Measurements from ENCODE around the gene TRIML1. TPM values are rescaled to one million over a fixed set of nuclear protein-coding genes. Genes with fewer than 3 reads are reported as not detected.

Gene TRIML1, protein sequence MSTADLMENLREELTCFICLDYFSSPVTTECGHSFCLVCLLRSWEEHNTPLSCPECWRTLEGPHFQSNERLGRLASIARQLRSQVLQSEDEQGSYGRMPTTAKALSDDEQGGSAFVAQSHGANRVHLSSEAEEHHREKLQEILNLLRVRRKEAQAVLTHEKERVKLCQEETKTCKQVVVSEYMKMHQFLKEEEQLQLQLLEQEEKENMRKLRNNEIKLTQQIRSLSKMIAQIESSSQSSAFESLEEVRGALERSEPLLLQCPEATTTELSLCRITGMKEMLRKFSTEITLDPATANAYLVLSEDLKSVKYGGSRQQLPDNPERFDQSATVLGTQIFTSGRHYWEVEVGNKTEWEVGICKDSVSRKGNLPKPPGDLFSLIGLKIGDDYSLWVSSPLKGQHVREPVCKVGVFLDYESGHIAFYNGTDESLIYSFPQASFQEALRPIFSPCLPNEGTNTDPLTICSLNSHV
- polyA plus RNA-seq (2012; ENCODE audit: missing spikeins) = not detected

GRCh38 chr4:188139141-188139540 is at the start of gene TRIML1:
Gene TRIML1, plus strand, starts transcription at chr4:188139441. Its CDS starts 118 bp downstream, at chr4:188139559.
- TF ChIP-seq TAF1 (IDR thresholded peaks at IDR 0.05; ENCODE audit: borderline replicate concordance, low read depth, low read length) = no peak
- TF ChIP-seq POLR2AphosphoS5 (IDR thresholded peaks at IDR 0.05; ENCODE audit: low read depth, low read length) = no peak
- no peak for TF ChIP-seq POLR2A (IDR thresholded peaks at IDR 0.05; ENCODE audit: low read depth, low read length)
- DNase-seq (ENCODE audit: insufficient read length) (no peak), FAIRE-seq (no peak)

DNA sequence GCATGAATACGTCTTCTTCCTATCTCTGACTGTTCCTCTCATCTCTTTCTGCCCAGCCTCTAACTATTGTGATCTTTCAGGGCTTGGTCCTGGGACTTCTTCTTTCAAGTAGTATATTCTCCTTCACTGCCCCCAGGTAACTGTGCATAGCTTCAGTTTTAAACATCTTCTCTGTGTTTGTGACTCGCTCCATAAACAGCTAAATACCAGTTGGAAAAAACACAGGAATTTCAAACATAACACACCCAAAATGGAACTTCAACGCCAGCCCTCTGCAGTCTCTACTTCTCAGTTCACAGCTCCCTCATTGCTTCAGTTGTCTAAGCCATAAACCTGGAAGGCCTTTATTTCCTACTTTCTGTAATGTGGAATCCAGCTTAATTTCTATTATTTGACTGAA is 46.4 kb upstream of the TRIML1 start:
- FAIRE-seq = no peak
- no peak for TF ChIP-seq TAF1 (IDR thresholded peaks at IDR 0.05; ENCODE audit: borderline replicate concordance, low read depth, low read length)
- TF ChIP-seq POLR2A (IDR thresholded peaks at IDR 0.05; ENCODE audit: low read depth, low read length) = no peak
- TF ChIP-seq POLR2AphosphoS5 (IDR thresholded peaks at IDR 0.05; ENCODE audit: low read depth, low read length) = no peak
- no peak for DNase-seq (ENCODE audit: insufficient read length)

DNA sequence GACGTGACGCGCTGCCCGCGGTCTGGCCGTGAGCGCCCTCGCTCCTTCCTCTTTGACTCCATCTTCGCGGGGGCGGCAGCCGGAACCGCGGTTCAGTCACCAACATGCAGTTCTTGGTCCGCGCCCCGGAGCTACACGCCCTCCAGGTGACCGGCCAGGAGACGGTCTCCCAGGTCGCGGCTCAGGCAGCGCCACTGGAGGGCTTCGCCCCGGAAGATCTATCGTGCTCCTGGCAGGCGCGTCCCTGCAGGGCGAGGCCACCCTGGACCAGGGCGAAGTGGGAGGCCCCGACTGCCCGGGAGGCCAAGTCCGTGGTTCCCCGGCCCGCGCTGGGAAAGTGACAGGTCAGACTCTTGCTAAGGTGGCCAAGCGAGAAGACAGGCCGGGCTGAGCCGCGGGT is 32.8 kb upstream of the TRIML1 start:
- TF ChIP-seq POLR2A (IDR thresholded peaks at IDR 0.05; ENCODE audit: low read depth, low read length) (no peak), POLR2AphosphoS5 (IDR thresholded peaks at IDR 0.05; ENCODE audit: low read depth, low read length) (no peak), TAF1 (IDR thresholded peaks at IDR 0.05; ENCODE audit: borderline replicate concordance, low read depth, low read length) (no peak)
- FAIRE-seq = no peak
- DNase-seq (ENCODE audit: insufficient read length) = no peak

GRCh38 chr4:188107931-188108843 is 31.1 kb upstream of the TRIML1 start:
- FAIRE-seq (no peak), DNase-seq (ENCODE audit: insufficient read length) (no peak)
- no peak for TF ChIP-seq TAF1 (IDR thresholded peaks at IDR 0.05; ENCODE audit: borderline replicate concordance, low read depth, low read length)
- TF ChIP-seq POLR2AphosphoS5 (IDR thresholded peaks at IDR 0.05; ENCODE audit: low read depth, low read length) = no peak
- no peak for TF ChIP-seq POLR2A (IDR thresholded peaks at IDR 0.05; ENCODE audit: low read depth, low read length)

GRCh38 chr4:188109157-188109755 is 30.0 kb upstream of the TRIML1 start, which contains the start of gene TRIML2:
Gene TRIML2, minus strand, starts transcription at chr4:188109603. Its CDS starts 4,235 bp downstream, at chr4:188105368.
- FAIRE-seq = no peak
- no peak for DNase-seq (ENCODE audit: insufficient read length)
- TF ChIP-seq POLR2A (IDR thresholded peaks at IDR 0.05; ENCODE audit: low read depth, low read length) (no peak), TAF1 (IDR thresholded peaks at IDR 0.05; ENCODE audit: borderline replicate concordance, low read depth, low read length) (no peak), POLR2AphosphoS5 (IDR thresholded peaks at IDR 0.05; ENCODE audit: low read depth, low read length) (no peak)

DNA sequence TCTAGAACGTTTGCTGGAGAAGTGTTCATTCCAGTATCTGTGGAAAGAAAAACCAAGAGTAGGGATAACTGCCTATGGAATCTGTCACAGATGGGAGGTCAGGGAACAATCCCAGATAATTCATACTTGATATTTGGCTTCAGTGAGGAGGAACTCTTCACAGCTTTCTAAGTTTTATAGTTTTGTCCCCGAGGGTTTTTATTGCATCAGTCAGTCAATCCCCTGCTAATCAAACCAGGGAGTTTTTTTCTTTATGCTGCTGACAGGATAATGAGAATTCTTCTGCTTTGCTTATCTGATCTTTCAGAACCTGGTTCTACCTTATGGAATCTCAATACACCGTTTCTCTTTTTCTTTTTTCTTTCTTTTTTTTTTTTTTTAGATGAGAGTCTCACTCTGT is 29.2 kb upstream of the TRIML1 start:
- no peak for TF ChIP-seq POLR2A (IDR thresholded peaks at IDR 0.05; ENCODE audit: low read depth, low read length)
- TF ChIP-seq TAF1 (IDR thresholded peaks at IDR 0.05; ENCODE audit: borderline replicate concordance, low read depth, low read length) = no peak
- no peak for TF ChIP-seq POLR2AphosphoS5 (IDR thresholded peaks at IDR 0.05; ENCODE audit: low read depth, low read length)
- DNase-seq (ENCODE audit: insufficient read length) (no peak), FAIRE-seq (no peak)

DNA sequence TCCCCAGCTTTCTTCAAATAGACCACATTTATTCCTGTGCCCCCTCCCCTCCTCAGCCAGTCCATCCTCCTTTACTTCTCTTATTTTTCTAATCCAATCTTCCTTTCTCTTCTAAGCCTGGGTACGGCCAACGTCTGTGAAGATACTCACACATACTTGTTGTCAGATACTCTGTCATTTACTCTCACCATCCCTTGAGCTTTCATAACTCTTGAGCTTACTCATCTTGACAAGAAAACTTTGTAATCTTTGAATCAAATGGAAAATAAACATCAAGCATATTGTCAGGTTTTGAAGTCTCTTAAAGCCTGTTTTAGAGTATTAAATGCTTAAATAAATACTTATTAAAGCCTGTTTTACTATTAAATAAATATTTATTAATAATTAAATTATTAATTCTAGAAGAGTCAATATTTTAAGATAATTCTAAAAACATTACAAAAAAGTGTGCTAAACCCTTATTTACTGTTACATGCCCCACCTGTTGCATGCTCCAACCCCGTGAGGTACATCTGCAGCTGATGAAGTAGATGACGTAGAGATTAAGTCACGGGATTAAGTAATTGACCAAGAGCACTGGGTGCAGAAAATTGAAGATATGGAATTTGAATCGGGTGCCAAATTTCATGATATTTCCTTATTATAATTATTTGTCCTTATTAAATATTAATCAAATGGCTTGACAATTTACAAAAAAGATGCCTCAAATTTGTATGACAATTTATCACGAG is 28.3 kb upstream of the TRIML1 start:
- no peak for DNase-seq (ENCODE audit: insufficient read length)
- FAIRE-seq = no peak
- TF ChIP-seq POLR2AphosphoS5 (IDR thresholded peaks at IDR 0.05; ENCODE audit: low read depth, low read length) = no peak
- TF ChIP-seq POLR2A (IDR thresholded peaks at IDR 0.05; ENCODE audit: low read depth, low read length) = no peak
- no peak for TF ChIP-seq TAF1 (IDR thresholded peaks at IDR 0.05; ENCODE audit: borderline replicate concordance, low read depth, low read length)

DNA sequence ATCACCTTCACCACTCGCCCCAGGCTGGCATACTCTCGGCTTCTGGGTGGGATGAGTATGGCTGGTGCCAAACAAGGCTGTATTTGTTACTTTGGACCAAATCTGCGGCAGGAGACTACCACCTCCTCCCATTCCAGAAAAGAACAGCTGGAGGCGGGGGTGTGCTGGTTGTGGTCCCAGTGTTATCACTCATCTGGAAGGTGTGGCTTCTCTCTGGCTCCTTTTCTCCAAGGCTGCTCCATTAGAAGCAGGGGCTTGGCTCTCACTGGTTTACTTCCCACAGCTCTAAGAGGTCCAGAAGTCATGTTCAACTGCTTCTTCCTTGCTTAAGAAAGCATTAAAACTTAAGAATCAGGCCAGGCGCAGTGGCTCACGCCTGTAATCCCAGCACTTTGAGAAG is 27.3 kb upstream of the TRIML1 start:
- TF ChIP-seq POLR2A (IDR thresholded peaks at IDR 0.05; ENCODE audit: low read depth, low read length) = no peak
- TF ChIP-seq TAF1 (IDR thresholded peaks at IDR 0.05; ENCODE audit: borderline replicate concordance, low read depth, low read length) = no peak
- TF ChIP-seq POLR2AphosphoS5 (IDR thresholded peaks at IDR 0.05; ENCODE audit: low read depth, low read length) = no peak
- no peak for FAIRE-seq
- no peak for DNase-seq (ENCODE audit: insufficient read length)

- DNase-seq (ENCODE audit: insufficient read length) = no peak
- TF ChIP-seq POLR2A (IDR thresholded peaks at IDR 0.05; ENCODE audit: low read depth, low read length) = no peak
- no peak for TF ChIP-seq POLR2AphosphoS5 (IDR thresholded peaks at IDR 0.05; ENCODE audit: low read depth, low read length)
- no peak for TF ChIP-seq TAF1 (IDR thresholded peaks at IDR 0.05; ENCODE audit: borderline replicate concordance, low read depth, low read length)
- FAIRE-seq = no peak
Observed at GRCh38 chr4:188113156-188113555, 26.1 kb upstream of the TRIML1 start.

DNA sequence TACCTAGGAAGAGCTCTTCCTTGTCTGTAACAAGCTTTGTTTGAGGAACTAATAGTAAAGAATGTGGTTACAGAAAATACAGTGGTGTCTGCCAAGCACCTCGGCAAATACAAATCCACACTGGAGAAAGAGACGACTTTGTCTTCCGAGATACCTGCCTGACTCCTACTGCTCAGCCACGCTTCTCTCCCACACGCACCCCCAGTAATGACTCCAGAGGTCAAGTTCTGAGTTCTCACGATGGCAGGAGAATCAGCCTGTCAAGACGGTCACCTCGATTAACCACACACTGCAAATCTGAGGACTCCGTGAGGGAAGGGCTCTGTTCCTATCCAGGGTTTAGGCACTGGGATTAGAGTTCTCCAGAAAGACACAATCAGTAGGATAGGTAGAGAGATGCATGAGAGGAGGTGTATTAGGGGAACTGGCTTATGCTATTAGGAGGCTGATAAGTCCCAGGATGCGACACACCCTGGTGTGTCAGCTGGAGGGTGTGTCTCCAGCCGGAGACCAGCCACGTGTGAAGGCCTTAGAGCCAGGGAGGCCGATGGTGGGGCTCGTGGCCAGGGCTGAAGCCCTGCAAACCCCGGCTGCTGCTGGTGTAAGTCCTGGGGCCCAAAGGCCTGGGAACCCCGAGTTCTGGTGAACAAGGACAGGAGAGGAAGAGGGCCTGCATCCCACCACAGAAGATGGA is 21.5 kb upstream of the TRIML1 start:
- no peak for FAIRE-seq
- DNase-seq (ENCODE audit: insufficient read length) = no peak
- no peak for TF ChIP-seq POLR2AphosphoS5 (IDR thresholded peaks at IDR 0.05; ENCODE audit: low read depth, low read length)
- no peak for TF ChIP-seq TAF1 (IDR thresholded peaks at IDR 0.05; ENCODE audit: borderline replicate concordance, low read depth, low read length)
- no peak for TF ChIP-seq POLR2A (IDR thresholded peaks at IDR 0.05; ENCODE audit: low read depth, low read length)

All from GM12892 (cell line).